HG02981 (cell line): ENCODE results near the gene TUBGCP6.
"Not testable (repeated sequence)": the region's sequence is repeated elsewhere in the genome, so short reads cannot be mapped to it uniquely, and the experiment has no call there.

Experiments used
- ATAC-seq: cut with Tn5 transposase; IDR thresholded peaks from one replicate; pipeline ENCODE4 v1.9.1; 2021; ENCODE audit warnings: mild to moderate bottlenecking, moderate library complexity; ENCODE audit not compliant: unreplicated experiment

Gene TUBGCP6

GRCh38 chr22:50171965-50172421 lies 72.8 kb downstream of the TUBGCP6 start:
- no peak for ATAC-seq

- ATAC-seq: no peak
Observed at GRCh38 chr22:50171319-50171964, 73.4 kb downstream of the TUBGCP6 start.

GRCh38 chr22:50170453-50171318 lies 74.1 kb downstream of the TUBGCP6 start, which contains the start of gene PANX2:
Gene PANX2, plus strand, starts transcription at chr22:50170731. Its CDS starts 0 bp downstream, at chr22:50170731.
- ATAC-seq: no peak

GRCh38 chr22:50169774-50170341 lies 75.0 kb downstream of the TUBGCP6 start:
- no peak for ATAC-seq

GRCh38 chr22:50169181-50169759 lies 75.6 kb downstream of the TUBGCP6 start:
- no peak for ATAC-seq

- ATAC-seq: not testable (repeated sequence)
Observed at GRCh38 chr22:50168490-50169180, 76.2 kb downstream of the TUBGCP6 start.

GRCh38 chr22:50167689-50168489 lies 76.9 kb downstream of the TUBGCP6 start:
- ATAC-seq: no peak
